HepG2 (cell line): Measurements from ENCODE around the gene FGFR3. TPM values are rescaled to one million over a fixed set of nuclear protein-coding genes. Genes with fewer than 3 reads are reported as not detected.

Experiments used
- DR1 ChIP-seq: sonication (generic); formaldehyde crosslinking; IDR thresholded peaks from 2 replicates; pipeline ENCODE4 v1.8.0; 2021; ENCODE audit warnings: mild to moderate bottlenecking, missing genetic modification reagents, inconsistent platforms
- GPN1 ChIP-seq: sonication (generic); formaldehyde crosslinking; IDR thresholded peaks from 2 replicates; pipeline ENCODE4 v1.5.1; 2020; ENCODE audit warnings: missing genetic modification reagents, borderline replicate concordance
- HNRNPK ChIP-seq: fragments of 200-400 bp; formaldehyde crosslinking; IDR thresholded peaks from 2 replicates; pipeline ENCODE4 v1.6.1; 2018; ENCODE audit warnings: low read length, low read depth, moderate library complexity, mild to moderate bottlenecking; ENCODE audit not compliant: poor library complexity, severe bottlenecking
- KDM3A ChIP-seq: IDR thresholded peaks from 2 replicates; pipeline ENCODE4 v1.6.1; 2018; ENCODE audit warnings: low read depth, missing compliant biosample characterization
- NCOA1 ChIP-seq: sonication (generic); formaldehyde crosslinking; IDR thresholded peaks from 2 replicates; pipeline ENCODE4 v1.9.0; 2021; ENCODE audit warnings: missing genetic modification reagents
- NONO ChIP-seq, 2 experiments: fragments of 450-650 bp in 1 of 2; sonication (generic) in 1 of 2; formaldehyde crosslinking in 1 of 2; IDR thresholded peaks in 1 of 2; conservative IDR thresholded peaks in 1 of 2; 2 replicates each; pipeline versions ENCODE4 v1.6.1 to v1.8.0; 2017 to 2022; ENCODE audit warnings: mild to moderate bottlenecking in 1 of 2, missing genetic modification reagents in 1 of 2, moderate library complexity in 1 of 2
- ONECUT2 ChIP-seq: sonication (generic); formaldehyde crosslinking; IDR thresholded peaks from 2 replicates; pipeline ENCODE4 v1.4.0; 2020; ENCODE audit warnings: missing genetic modification reagents
- SAFB2 ChIP-seq: sonication (generic); formaldehyde crosslinking; IDR thresholded peaks from 2 replicates; pipeline ENCODE4 v1.5.1; 2020; ENCODE audit warnings: missing genetic modification reagents, low read depth, mild to moderate bottlenecking, borderline replicate concordance
- SP4 ChIP-seq: sonication (generic); formaldehyde crosslinking; IDR thresholded peaks from 2 replicates; pipeline ENCODE4 v1.8.1; 2023; ENCODE audit warnings: mild to moderate bottlenecking, missing genetic modification reagents
- SRSF4 ChIP-seq: fragments of 200-400 bp; formaldehyde crosslinking; IDR thresholded peaks from one replicate; pipeline ENCODE4 v1.6.1; 2018; ENCODE audit warnings: mild to moderate bottlenecking, low read depth, low read length, moderate library complexity; ENCODE audit not compliant: poor library complexity, severe bottlenecking
- TARDBP ChIP-seq: sonication (generic); formaldehyde crosslinking; IDR thresholded peaks from 2 replicates; pipeline ENCODE4 v1.8.0; 2022; ENCODE audit warnings: mild to moderate bottlenecking, missing genetic modification reagents
- TBL1XR1 ChIP-seq: fragments of 150-350 bp; IDR thresholded peaks from 2 replicates; pipeline ENCODE4 v1.6.1; 2014; ENCODE audit warnings: borderline replicate concordance, low read length; ENCODE audit not compliant: partially characterized antibody
- YEATS2 ChIP-seq: sonication (generic); formaldehyde crosslinking; IDR thresholded peaks from 2 replicates; pipeline ENCODE4 v1.4.0; 2020; ENCODE audit warnings: missing genetic modification reagents, borderline replicate concordance
- ZNF660 ChIP-seq: sonication (generic); formaldehyde crosslinking; IDR thresholded peaks from 2 replicates; pipeline ENCODE4 v1.5.1; 2020; ENCODE audit warnings: mild to moderate bottlenecking, low read depth, missing genetic modification reagents, borderline replicate concordance
- ZNF724P ChIP-seq: sonication (generic); formaldehyde crosslinking; IDR thresholded peaks from 2 replicates; pipeline ENCODE4 v1.8.0; 2022; ENCODE audit warnings: missing genetic modification reagents, borderline replicate concordance
- polyA plus RNA-seq, 8 experiments: library from polyadenylated mRNA; depleted of rRNA in 3 of 8; stranded (reverse) in 7 of 8; unstranded in 1 of 8; fragments of >200 nt; fragmentation: Illumina TruSeq in 4 of 8; extraction: Trizol in 4 of 8; gene quantifications; 2 replicates each; pipeline versions ENCODE4 v1.2.1 to v1.2.3, GENCODE V29; 2011 to 2016; ENCODE audit warnings: low read depth in 4 of 8, missing spikeins in 1 of 8, mixed read lengths in 1 of 8; ENCODE audit not compliant: insufficient read depth in 1 of 8
- total RNA-seq, 5 experiments: library from RNA; depleted of rRNA; stranded (reverse); fragments of >200 nt; fragmentation: Illumina TruSeq; extraction: Trizol; gene quantifications; 2 replicates each; pipeline ENCODE4 v1.2.3, GENCODE V29; 2016; ENCODE audit warnings: low read depth in 1 of 5
- TF ChIP-seq, protein P1 (sequence below): IDR thresholded peaks from 2 replicates; pipeline ENCODE4 v1.6.1; 2016; ENCODE audit warnings: missing compliant biosample characterization, missing genetic modification reagents, borderline replicate concordance
- TF ChIP-seq, protein P2 (sequence below): sonication (generic); formaldehyde crosslinking; IDR thresholded peaks from 2 replicates; pipeline ENCODE4 v1.8.0; 2022; ENCODE audit warnings: missing genetic modification reagents, mild to moderate bottlenecking, inconsistent platforms, borderline replicate concordance
- TF ChIP-seq, protein P3 (sequence below): sonication (generic); formaldehyde crosslinking; IDR thresholded peaks from 2 replicates; pipeline ENCODE4 v1.8.0; 2022; ENCODE audit warnings: mild to moderate bottlenecking, missing genetic modification reagents; ENCODE audit not compliant: insufficient replicate concordance
- TF ChIP-seq, protein P4 (sequence below): sonication (generic); formaldehyde crosslinking; IDR thresholded peaks from 2 replicates; pipeline ENCODE4 v1.8.1; 2023; ENCODE audit warnings: missing genetic modification reagents, inconsistent platforms, borderline replicate concordance
- TF ChIP-seq, protein P5 (sequence below): sonication (generic); formaldehyde crosslinking; IDR thresholded peaks from 2 replicates; pipeline ENCODE4 v1.5.0; 2020; ENCODE audit warnings: missing genetic modification reagents
- TF ChIP-seq, protein P6 (sequence below): sonication (generic); formaldehyde crosslinking; IDR thresholded peaks from 2 replicates; pipeline ENCODE4 v1.4.0; 2020; ENCODE audit warnings: missing genetic modification reagents; ENCODE audit errors: not compliant biosample characterization

Gene FGFR3
- total and polyA plus RNA-seq, 2 of the 13 experiments (the other 11 are each of a cell fraction or from before 2014, with no cell fraction given): 103 to 109 TPM

DNA sequence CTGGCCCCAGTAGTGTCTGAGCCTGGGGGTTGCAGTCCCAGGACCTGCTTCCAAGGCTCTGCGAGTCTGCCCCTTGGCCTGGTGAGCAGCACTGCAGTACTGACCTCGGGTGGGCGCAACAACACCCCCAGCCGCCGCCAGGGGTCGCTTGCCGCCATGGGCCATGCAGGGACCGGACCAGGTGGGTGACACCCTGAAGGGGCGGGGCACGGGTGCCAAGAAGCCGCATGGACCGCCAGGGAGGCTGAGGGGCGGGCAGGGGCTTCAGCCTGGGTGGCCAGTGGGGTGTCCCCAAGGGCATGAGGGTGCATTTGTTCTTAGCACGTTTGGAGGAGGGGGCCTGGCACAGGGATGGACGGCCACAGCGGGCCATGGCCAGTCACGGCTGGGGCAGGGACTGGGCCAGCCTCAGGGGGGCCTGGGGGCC is 46.8 kb upstream of the FGFR3 start (continued):
- TF ChIP-seq, protein P1, sequence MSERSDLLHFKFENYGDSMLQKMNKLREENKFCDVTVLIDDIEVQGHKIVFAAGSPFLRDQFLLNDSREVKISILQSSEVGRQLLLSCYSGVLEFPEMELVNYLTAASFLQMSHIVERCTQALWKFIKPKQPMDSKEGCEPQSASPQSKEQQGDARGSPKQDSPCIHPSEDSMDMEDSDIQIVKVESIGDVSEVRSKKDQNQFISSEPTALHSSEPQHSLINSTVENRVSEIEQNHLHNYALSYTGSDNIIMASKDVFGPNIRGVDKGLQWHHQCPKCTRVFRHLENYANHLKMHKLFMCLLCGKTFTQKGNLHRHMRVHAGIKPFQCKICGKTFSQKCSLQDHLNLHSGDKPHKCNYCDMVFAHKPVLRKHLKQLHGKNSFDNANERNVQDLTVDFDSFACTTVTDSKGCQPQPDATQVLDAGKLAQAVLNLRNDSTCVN (CRISPR knock-in tag): peak; percentile 74; the same call in 1 of the 2 replicates
- TF ChIP-seq DR1 (no peak), SRSF4 (no peak), GPN1 (CRISPR knock-in tag) (no peak; the same call in 1 of the 2 replicates), TBL1XR1 (no peak), NONO (IDR thresholded peaks at IDR 0.05) (no peak), NONO (CRISPR knock-in tag; conservative IDR thresholded peaks at IDR 0.05) (no peak), TARDBP (CRISPR knock-in tag) (peak; percentile 44; the same call in 1 of the 2 replicates), SP4 (CRISPR knock-in tag) (peak; percentile 68; the same call in 1 of the 2 replicates), ONECUT2 (CRISPR knock-in tag) (no peak), NCOA1 (CRISPR knock-in tag) (no peak), SAFB2 (CRISPR knock-in tag) (peak; percentile 25; the same call in 1 of the 2 replicates), HNRNPK (peak; percentile 74), KDM3A (CRISPR knock-in tag) (peak; percentile 86; the same call in 1 of the 2 replicates), ZNF660 (no peak), ZNF724P (CRISPR knock-in tag) (no peak), YEATS2 (CRISPR knock-in tag) (0 out of 2 replicates have a peak, but pooled peaks have one; percentile 20)
- TF ChIP-seq, protein P2, sequence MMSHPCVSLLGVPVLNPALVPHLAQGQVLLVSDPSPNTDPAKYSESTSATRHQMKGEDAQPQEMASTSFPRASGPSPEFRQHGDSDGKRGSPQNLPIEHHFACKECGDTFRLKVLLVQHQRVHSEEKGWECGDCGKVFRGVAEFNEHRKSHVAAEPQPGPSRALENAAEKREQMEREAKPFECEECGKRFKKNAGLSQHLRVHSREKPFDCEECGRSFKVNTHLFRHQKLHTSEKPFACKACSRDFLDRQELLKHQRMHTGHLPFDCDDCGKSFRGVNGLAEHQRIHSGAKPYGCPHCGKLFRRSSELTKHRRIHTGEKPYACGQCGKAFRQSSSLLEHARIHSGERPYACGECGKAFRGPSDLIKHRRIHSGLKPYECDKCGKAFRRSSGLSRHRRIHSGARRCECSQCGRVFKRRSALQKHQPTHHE (CRISPR knock-in tag): no peak
- TF ChIP-seq, protein P3, sequence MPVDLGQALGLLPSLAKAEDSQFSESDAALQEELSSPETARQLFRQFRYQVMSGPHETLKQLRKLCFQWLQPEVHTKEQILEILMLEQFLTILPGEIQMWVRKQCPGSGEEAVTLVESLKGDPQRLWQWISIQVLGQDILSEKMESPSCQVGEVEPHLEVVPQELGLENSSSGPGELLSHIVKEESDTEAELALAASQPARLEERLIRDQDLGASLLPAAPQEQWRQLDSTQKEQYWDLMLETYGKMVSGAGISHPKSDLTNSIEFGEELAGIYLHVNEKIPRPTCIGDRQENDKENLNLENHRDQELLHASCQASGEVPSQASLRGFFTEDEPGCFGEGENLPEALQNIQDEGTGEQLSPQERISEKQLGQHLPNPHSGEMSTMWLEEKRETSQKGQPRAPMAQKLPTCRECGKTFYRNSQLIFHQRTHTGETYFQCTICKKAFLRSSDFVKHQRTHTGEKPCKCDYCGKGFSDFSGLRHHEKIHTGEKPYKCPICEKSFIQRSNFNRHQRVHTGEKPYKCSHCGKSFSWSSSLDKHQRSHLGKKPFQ (CRISPR knock-in tag): no peak
- TF ChIP-seq, protein P4, sequence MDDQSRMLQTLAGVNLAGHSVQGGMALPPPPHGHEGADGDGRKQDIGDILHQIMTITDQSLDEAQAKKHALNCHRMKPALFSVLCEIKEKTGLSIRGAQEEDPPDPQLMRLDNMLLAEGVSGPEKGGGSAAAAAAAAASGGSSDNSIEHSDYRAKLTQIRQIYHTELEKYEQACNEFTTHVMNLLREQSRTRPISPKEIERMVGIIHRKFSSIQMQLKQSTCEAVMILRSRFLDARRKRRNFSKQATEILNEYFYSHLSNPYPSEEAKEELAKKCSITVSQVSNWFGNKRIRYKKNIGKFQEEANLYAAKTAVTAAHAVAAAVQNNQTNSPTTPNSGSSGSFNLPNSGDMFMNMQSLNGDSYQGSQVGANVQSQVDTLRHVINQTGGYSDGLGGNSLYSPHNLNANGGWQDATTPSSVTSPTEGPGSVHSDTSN (CRISPR knock-in tag): no peak
- TF ChIP-seq, protein P5, sequence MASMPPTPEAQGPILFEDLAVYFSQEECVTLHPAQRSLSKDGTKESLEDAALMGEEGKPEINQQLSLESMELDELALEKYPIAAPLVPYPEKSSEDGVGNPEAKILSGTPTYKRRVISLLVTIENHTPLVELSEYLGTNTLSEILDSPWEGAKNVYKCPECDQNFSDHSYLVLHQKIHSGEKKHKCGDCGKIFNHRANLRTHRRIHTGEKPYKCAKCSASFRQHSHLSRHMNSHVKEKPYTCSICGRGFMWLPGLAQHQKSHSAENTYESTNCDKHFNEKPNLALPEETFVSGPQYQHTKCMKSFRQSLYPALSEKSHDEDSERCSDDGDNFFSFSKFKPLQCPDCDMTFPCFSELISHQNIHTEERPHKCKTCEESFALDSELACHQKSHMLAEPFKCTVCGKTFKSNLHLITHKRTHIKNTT (CRISPR knock-in tag): no peak
- TF ChIP-seq, protein P6, sequence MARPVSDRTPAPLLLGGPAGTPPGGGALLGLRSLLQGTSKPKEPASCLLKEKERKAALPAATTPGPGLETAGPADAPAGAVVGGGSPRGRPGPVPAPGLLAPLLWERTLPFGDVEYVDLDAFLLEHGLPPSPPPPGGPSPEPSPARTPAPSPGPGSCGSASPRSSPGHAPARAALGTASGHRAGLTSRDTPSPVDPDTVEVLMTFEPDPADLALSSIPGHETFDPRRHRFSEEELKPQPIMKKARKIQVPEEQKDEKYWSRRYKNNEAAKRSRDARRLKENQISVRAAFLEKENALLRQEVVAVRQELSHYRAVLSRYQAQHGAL (CRISPR knock-in tag): peak; percentile 75
